ENCODE data around the gene XPNPEP1. TPM values are rescaled to one million over a fixed set of nuclear protein-coding genes. Genes with fewer than 3 reads are reported as not detected.

The XPNPEP1 gene
- polyA plus RNA-seq, 6 donors from 2014 or later: 16.0 to 27.1 (median 19.5) TPM

DNA sequence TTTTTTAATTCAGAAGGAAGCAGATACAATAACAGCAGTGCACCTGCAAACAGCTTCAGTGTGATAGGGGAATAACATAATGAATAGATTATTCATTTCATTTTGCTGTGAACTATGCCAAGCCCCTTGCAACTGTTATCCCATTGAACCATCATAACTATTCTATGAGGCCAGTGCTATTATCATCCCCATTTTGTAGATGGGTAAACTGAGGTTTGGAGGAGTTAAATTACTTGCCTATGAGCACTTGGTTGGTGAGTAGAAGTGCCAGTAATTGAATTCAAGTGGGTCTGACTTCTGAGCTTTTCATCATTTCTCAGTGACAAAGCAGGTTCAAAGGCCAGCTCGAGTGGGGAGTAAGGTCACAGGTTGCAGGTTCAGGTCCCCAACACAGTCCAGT is 16.8 kb upstream of the XPNPEP1 start:
- no peaks in the 10 kb centered on the region for H3K9me3 Mint-ChIP-seq
- H3K4me1 Mint-ChIP-seq: peaks cover 0 to 7% (median 4%) of the 10 kb centered on the region in 3 donors
- DNase-seq (no peak), ATAC-seq (ENCODE audit: low read depth in 2 of 2) (no peak)
- H3K27ac Mint-ChIP-seq: no peak overlapping the region
- no peaks in the 10 kb centered on the region for H3K27me3 Mint-ChIP-seq
- no peaks in the 10 kb centered on the region for H3K36me3 Mint-ChIP-seq
- no peak overlapping the region for H3K4me3 Mint-ChIP-seq

DNA sequence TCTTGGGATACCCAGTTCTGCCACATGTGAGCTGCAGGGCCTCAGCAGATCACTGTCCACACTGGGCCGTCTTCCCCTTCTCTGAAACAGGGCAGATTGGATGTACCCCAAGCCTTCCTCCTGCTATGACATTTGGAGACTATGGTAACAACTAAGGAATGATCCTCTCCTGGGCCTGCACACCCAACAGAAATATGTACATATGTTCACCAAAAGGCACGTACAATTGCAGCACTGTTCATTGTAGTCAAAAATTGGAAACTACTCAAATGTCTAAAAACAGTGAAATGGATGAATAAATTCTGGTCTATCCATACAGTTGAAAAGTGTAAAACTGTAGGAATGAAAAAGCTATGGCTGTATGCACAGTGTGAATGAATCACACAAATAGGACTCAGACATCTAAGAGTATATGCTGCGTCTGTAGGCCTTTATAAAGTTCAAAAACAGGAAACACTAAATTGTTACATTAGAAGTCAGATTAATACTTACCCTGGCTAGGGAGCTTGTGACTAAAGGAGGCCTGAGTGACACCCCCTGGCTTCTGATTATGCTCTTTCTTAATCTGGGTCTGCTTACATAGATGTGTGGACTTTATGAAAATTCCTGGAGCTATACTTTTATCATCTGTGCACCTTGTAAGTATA is 16.1 kb upstream of the XPNPEP1 start:
- Mint-ChIP-seq H3K36me3 (no peaks in the 10 kb centered on the region), H3K9me3 (no peaks in the 10 kb centered on the region), H3K27me3 (peaks cover 0 to 2% (median 0%) of the 10 kb centered on the region in 3 donors), H3K4me3 (no peak overlapping the region), H3K4me1 (peaks cover 0 to 7% (median 4%) of the 10 kb centered on the region in 3 donors), H3K27ac (no peak overlapping the region)
- ATAC-seq (ENCODE audit: low read depth in 2 of 2): no peak
- DNase-seq: no peak

DNA sequence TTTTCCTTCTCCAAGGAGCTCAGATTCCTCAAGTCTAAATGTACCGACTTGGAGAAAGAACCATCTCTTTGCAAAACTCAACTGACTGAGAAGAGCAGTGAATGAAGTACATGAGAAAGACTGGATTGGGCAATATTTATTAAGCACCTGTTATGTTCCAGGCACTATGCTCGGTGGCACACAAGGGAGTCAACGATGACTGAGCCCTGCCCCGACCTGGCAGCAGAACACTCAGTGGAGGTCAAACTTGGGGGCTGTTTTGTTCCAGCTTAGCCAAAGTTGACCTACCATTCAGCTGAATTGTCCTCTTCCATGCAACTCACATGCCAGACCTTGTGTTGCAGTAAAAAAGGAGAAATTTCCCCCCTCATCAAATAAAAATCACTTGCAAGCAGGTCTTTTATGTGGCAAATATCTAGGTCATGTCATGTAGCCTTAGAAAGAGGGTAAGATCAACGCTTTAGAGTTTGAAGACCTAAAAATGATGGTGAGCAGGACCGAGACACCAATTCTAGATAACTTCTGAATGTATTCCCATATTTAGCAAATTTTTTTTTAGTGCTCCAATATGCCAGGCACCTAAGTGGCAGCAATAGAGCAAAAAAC is 14.3 kb upstream of the XPNPEP1 start:
- DNase-seq (no peak), ATAC-seq (ENCODE audit: low read depth in 2 of 2) (no peak)
- H3K4me3 Mint-ChIP-seq: no peak overlapping the region
- H3K27ac Mint-ChIP-seq: no peak overlapping the region
- no peaks in the 10 kb centered on the region for H3K9me3 Mint-ChIP-seq
- peaks cover 0 to 6% (median 0%) of the 10 kb centered on the region in 3 donors for H3K27me3 Mint-ChIP-seq
- no peaks in the 10 kb centered on the region for H3K36me3 Mint-ChIP-seq
- H3K4me1 Mint-ChIP-seq: peaks cover 0 to 7% (median 4%) of the 10 kb centered on the region in 3 donors

DNA sequence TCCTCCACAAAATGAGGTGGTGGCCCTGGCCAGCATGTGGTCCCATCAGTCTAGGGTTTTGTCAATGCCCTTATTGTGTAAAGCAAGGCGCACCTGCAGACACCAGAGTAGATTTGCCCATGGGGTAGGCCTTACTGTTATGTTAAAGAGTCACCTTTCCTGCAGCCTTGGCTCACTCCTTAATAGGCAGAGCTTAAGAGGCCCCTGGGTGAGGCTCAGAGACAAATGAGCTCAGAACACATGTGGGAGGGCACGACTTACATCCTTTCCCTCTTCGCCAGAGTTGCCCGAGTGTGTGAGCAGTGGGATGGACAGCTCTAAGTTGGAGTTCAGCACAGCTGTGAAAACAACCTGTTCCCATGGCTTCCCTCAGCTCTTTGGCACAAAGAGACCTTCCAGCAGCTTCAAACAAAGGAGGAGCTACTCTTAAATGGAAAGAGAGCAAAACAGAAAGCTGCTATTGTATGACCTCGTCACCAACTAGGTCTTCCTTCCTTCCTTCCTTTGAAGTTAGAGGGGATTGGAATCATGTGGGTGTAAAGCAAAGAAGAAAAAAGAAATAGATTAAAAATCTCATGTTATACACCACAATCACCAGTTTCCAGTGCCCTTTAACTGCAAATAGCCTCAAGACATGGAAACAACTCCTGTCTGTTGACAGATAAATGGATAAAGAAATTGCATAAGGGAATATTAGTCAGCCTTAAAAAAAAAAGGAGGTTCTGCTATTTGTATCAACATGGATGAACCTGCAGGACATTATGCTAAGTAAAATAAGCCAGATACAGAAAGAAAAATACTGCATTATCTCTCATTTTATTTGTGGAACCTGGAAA is 11.9 kb upstream of the XPNPEP1 start:
- H3K4me3 Mint-ChIP-seq: no peak overlapping the region
- no peak overlapping the region for H3K27ac Mint-ChIP-seq
- no peaks in the 10 kb centered on the region for H3K9me3 Mint-ChIP-seq
- DNase-seq: no peak
- peaks cover 0 to under 1% (median 0%) of the 10 kb centered on the region in 3 donors for H3K4me1 Mint-ChIP-seq
- no peak for ATAC-seq (ENCODE audit: low read depth in 2 of 2)
- H3K36me3 Mint-ChIP-seq: no peaks in the 10 kb centered on the region
- H3K27me3 Mint-ChIP-seq: peaks cover 0 to 6% (median 6%) of the 10 kb centered on the region in 3 donors

DNA sequence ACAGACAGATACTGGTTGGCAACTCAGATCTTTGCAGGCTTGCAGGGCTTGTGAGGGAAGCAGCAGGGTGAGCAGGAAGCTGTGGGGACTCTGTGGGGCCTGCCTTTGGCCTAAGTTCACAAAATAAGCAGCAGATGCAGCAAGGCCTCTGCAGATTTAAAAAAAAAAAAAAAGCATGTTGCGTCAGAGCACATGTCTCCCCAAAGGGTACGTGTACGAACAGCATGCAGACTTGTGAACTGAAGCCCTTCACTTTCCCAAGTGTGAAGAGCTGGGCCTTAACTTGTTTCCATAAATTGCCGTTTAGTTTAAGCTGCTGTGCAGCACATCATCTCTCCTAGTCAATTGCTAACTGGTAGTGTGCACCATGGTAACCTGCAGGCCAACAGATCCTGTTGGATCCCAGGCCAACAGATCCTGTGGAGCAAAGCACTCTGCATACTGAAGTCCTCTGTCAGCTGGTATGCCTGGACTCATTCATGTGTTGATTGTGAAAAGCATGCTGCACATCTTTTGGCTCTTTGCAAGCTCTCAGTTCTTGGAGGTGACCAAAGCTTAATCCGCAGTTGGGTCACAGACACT is 10.8 kb upstream of the XPNPEP1 start:
- ATAC-seq (ENCODE audit: low read depth in 2 of 2) (no peak), DNase-seq (no peak)
- H3K36me3 Mint-ChIP-seq: no peaks in the 10 kb centered on the region
- no peaks in the 10 kb centered on the region for H3K4me1 Mint-ChIP-seq
- H3K27ac Mint-ChIP-seq: no peak overlapping the region
- H3K27me3 Mint-ChIP-seq: peaks cover 0 to 6% (median 6%) of the 10 kb centered on the region in 3 donors
- H3K9me3 Mint-ChIP-seq: no peaks in the 10 kb centered on the region
- H3K4me3 Mint-ChIP-seq: no peak overlapping the region

DNA sequence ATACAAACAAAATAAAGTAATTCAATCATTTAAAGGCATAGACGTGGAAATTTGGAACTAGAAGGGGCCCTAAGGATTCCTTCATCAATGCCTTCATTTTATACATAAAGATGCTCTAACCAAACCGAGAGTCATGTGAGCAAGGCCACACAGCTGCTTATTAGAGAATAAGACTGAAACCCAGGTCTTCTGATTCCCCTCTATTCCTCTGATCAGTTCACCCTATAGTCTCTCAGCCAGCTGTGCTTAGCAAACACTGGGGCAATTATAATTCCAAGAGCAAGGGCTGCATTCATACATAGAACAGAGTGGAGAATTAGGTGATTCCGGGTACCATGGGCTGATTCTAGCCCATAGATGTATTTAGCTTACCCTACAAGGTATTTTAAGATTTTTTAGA is 9.7 kb upstream of the XPNPEP1 start:
- Mint-ChIP-seq H3K27me3 (peaks cover 0 to 6% (median 6%) of the 10 kb centered on the region in 3 donors), H3K4me3 (no peak overlapping the region), H3K36me3 (no peaks in the 10 kb centered on the region), H3K9me3 (no peaks in the 10 kb centered on the region), H3K27ac (no peak overlapping the region), H3K4me1 (no peaks in the 10 kb centered on the region)
- no peak for ATAC-seq (ENCODE audit: low read depth in 2 of 2)
- no peak for DNase-seq

DNA sequence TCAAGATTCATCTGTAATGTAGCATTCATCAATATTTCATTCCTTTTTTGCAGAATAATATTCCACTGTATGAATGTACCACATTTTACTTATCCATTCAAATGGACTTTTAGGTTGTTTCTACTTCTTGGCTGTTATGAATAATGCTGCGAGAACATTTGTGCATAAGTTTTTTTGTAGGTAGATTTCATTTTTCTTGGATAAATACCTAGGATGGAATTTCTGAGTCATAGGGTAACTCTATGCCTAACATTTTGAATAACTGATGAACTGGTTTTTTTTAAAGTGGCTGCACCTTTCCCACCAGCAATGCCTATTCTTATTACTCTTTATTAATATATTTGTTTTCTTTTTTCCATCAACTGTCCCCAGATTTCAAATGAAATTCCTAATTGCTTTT is 9.1 kb upstream of the XPNPEP1 start:
- Mint-ChIP-seq H3K27ac (no peak overlapping the region), H3K36me3 (no peaks in the 10 kb centered on the region), H3K4me1 (no peaks in the 10 kb centered on the region), H3K9me3 (no peaks in the 10 kb centered on the region), H3K4me3 (no peak overlapping the region), H3K27me3 (peaks cover 0 to 6% (median 6%) of the 10 kb centered on the region in 3 donors)
- DNase-seq (no peak), ATAC-seq (ENCODE audit: low read depth in 2 of 2) (no peak)

DNA sequence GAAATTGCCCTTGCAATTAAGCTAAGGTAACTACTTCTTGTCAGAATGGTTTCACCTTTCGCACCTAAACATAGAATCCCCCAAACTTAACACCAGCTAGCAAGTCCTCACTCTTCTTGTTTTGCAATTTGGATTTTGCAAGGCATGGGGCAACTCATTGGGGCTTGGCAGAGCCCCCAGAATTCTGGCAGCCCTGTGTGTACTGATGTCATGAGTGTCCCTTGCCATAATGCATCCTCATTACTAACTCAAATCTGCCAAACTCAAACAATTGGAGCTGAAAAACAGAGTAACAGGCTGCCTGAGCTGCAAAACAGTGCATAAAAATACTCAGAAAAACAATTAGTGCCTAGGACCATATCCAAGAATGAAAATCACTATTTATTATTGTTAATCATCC is 7.9 kb upstream of the XPNPEP1 start:
- Mint-ChIP-seq H3K4me3 (no peak overlapping the region), H3K27me3 (peaks cover 0 to 6% (median 6%) of the 10 kb centered on the region in 3 donors), H3K4me1 (no peaks in the 10 kb centered on the region), H3K36me3 (no peaks in the 10 kb centered on the region), H3K9me3 (no peaks in the 10 kb centered on the region), H3K27ac (no peak overlapping the region)
- ATAC-seq (ENCODE audit: low read depth in 2 of 2) (no peak), DNase-seq (no peak)

DNA sequence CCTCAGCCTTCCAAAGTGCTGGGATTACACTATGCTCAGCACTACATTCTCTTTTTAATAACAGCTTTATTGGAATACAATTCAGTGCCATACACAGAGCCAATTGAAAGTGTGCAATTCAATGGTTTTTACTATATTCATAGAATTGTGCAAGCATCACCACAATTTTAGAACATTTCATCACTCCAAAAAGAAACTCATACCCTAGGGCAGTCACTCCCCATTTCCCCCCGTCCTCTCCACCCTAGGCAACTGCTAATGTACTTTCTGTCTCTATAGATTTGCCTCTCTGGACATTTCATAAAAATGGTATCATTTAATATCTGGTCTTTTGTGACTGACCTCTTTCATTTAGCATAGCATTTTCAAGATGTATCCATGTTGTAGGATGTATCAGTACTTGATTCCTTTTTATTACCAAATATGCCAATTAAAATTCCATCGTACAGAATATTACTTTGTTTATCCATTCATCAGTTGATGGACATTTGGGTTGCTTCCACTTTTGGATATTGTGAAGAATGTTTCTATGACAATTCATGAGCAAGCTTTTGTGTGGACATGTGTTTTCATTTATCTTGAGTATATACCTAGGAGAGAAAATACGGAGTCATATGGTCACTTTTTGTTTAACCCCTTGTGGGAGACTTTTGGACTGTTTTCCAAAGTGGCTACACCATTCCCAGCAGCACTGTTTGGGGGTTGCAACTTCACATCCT is 6.3 kb upstream of the XPNPEP1 start:
- Mint-ChIP-seq H3K9me3 (no peaks in the 10 kb centered on the region), H3K36me3 (no peaks in the 10 kb centered on the region), H3K4me3 (peak overlapping the region in 1 of 8 donors; percentile 24), H3K4me1 (peaks cover 0 to under 1% (median under 1%) of the 10 kb centered on the region in 3 donors), H3K27ac (peak overlapping the region in 1 of 6 donors; percentile 21), H3K27me3 (peaks cover 0 to 6% (median 6%) of the 10 kb centered on the region in 3 donors)
- no peak for ATAC-seq (ENCODE audit: low read depth in 2 of 2)
- DNase-seq: no peak

DNA sequence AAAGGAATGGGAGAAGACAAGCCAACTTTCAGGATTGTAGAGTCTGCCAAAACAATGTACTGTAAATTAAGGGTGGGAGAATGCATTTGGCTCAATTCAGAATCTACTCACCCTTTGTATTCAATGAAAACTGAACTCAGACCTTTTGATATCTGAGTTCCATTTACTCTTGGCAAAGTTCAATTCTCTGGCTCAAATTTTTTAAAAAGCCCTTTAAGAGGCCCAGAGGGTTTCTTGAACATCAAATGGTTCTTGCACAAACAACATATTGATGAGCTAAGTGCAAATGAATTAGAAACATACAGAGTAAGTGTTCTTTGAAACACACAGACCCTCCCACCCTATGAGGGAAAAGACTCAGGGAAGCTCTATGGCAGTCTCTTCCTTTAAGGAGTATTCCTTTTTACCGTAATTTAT is 5.2 kb upstream of the XPNPEP1 start:
- H3K36me3 Mint-ChIP-seq: no peaks in the 10 kb centered on the region

DNA sequence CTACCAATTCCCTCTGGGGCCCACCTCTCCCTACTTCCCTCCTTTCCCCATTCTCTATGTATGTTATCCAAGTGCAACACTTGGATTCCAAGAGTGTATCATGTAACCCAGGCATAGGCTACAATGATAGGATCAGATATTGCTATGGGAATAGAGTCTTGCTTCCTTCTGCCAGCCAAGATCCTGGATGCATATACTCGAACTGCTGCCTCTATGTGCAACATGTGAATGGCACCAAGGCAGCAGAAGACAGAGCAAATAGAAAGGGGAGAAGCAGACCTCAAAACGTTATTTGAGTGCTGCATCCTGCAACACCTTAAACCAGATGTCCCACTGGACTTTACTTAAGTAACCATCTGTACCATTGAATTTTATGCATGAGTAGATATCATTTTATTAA is 3.5 kb upstream of the XPNPEP1 start:
- H3K27me3 Mint-ChIP-seq: peaks cover 0 to under 1% (median 0%) of the 10 kb centered on the region in 3 donors
- peak overlapping the region in 2 of 8 donors; percentile 6 to 64 for H3K4me3 Mint-ChIP-seq
- no peaks in the 10 kb centered on the region for H3K36me3 Mint-ChIP-seq
- H3K27ac Mint-ChIP-seq: no peak overlapping the region
- H3K9me3 Mint-ChIP-seq: no peaks in the 10 kb centered on the region
- H3K4me1 Mint-ChIP-seq: peaks cover 16 to 22% (median 20%) of the 10 kb centered on the region in 3 donors
- ATAC-seq (ENCODE audit: low read depth in 2 of 2) (no peak), DNase-seq (no peak)

More for the DNA sequence above, 5.2 kb upstream of the XPNPEP1 start:
- Mint-ChIP-seq H3K9me3 (no peaks in the 10 kb centered on the region), H3K4me1 (peaks cover 9 to 11% (median 10%) of the 10 kb centered on the region in 3 donors), H3K4me3 (no peak overlapping the region), H3K27ac (no peak overlapping the region), H3K27me3 (peaks cover 0 to 6% (median 0%) of the 10 kb centered on the region in 3 donors)
- ATAC-seq (ENCODE audit: low read depth in 2 of 2) (no peak), DNase-seq (no peak)

DNA sequence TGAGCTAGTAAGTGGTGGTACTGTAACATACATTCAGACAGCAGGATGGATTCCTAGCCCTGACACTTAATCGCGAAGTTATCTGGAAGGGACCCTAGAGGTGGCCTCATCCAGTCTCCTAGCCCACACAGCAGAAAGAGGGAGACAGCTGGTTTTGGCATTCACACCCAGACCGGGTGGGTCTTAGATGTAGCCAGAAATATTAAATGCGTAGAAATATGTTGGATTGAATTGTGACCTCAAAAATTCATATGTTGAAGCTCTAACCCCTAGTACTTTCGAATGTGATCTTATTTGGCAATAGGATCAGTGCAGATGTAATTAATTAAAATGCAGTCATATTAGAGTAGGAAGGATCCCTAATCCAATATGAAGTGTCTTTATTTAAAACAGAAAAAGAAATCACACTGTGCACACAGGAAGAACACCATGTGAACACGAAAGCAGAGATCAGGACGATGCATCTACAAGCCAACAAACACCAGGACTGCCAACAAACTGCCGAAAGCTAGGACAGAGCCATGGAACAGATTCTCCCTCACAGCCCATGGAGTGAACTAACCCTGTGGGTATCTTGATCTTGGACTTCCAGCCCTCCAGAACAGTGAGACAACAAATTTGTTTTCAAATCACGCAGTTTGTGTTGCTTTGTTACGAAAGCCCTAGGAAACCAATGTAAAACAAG is 2.9 kb upstream of the XPNPEP1 start:
- peak overlapping the region in 2 of 8 donors; percentile 10 to 64 for H3K4me3 Mint-ChIP-seq
- no peak for ATAC-seq (ENCODE audit: low read depth in 2 of 2)

More for the DNA sequence above, 2.9 kb upstream of the XPNPEP1 start:
- Mint-ChIP-seq H3K27ac (no peak overlapping the region), H3K9me3 (no peaks in the 10 kb centered on the region), H3K27me3 (no peaks in the 10 kb centered on the region), H3K4me1 (peaks cover 23 to 29% (median 26%) of the 10 kb centered on the region in 3 donors), H3K36me3 (no peaks in the 10 kb centered on the region)
- no peak for DNase-seq

All from naive B cell (primary cell).